GM19023 (cell line): Measurements from ENCODE around the gene ADCY2.

Experiments
- ATAC-seq: cut with Tn5 transposase; IDR thresholded peaks from one replicate; pipeline ENCODE4 v1.9.1; 2021; ENCODE audit warnings: mild to moderate bottlenecking, moderate library complexity; ENCODE audit not compliant: unreplicated experiment

The ADCY2 gene

GRCh38 chr5:7770436-7770835, 374.5 kb downstream of the ADCY2 start:
- no peak for ATAC-seq

DNA sequence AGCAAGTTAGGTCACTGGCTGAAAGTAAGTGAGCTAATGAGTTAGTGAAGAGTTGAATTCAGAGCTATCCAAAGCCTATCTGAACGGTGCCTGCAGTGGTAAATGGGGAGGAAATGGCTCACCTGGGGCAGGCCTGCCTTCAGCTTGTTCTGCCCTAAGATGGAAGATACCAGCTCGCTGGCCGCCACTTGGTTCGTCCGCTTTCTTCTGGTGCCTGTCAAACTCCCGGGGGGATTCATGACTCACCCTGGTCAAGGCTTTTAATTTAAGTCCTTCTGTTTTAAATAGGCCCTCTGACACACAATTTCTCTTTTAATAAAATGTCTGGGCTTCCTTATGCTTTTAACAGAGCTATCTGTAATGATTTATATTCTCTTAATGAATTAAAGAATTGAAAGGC, 376.2 kb downstream of the ADCY2 start:
- no peak for ATAC-seq

DNA sequence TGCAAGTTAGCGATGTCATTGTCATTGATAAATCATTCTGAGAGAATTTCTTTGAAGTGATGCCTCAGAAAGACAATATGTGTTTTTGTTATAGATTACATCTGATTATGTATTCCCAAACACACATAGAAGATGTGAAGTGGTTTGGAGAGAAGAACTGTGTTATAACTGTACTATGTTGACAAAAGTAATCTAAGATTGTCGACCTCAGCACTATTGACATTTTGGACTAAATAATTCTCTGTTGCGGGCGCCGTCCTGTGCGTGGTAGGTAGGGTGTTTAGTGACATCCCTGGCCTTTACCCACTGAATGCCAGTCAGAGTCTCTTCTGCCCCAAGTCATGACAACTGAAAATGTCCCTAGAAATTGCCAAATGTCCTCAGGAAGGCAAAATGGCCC, 377.2 kb downstream of the ADCY2 start:
- no peak for ATAC-seq

DNA sequence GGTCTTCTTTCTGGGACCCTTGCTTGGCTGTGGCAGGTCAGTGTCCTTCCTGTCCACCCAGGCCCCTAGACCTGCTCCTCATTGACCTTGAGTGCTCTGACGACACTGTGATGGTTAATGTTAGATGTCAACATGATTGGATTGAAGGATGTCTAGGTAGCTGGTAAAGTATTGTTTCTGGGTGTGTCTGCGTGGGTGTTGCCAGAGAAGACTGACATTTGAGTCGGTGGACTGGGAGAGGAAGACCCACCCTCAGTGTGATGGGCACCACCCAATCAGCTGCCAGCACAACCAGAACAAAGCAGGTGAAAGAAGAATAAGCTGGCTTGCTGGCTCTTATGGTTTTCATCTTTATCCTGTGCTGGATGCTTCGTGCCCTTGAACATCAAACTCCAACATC, 380.5 kb downstream of the ADCY2 start:
- no peak for ATAC-seq

DNA sequence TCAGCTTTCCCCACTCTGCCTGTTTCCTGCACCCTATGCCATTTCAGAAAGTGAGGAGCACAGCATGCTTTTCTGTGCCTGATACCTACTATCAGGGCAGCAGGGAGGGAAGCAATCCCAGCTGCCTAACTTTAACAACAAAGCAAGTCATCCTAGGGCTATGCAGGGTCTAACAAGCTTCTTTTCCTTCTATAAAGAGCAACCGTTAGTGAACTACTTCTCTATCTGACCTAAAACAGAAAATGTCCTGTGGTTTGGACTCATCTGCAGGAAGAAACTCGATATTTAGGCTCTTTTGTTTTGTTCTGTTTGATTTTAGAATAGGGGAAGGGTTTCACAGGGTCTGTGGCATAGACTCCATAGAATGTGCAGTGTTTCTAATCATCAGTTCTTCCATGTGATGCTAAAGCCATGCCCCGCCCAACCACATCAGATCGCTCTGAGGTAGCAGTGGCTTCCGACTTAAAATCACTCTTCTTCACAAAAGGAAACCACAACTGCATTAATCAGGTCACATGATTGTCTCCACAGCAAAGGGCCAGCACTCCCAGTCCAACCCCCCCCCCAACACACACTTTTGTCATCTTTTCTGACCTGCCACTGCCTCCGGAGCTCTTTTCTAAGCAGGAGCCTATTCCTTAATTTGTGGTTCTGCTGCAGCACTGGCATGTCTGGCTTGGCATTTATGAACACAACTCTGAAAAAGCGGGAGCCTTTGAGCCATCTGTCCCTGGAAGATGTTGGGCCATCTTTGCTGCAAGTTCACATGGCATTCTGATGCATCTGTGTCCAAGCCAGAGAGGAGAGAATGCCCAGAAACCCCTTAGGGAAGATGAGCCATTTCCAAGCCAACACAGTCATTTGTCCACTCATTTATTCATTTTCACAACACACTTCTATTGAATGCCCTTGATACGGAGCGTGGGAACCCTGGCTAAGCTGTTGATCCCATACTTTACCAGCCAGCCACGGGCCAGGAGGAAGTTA, 383.4 kb downstream of the ADCY2 start:
- no peak for ATAC-seq

GRCh38 chr5:7781899-7782298, 386.0 kb downstream of the ADCY2 start:
- no peak for ATAC-seq

DNA sequence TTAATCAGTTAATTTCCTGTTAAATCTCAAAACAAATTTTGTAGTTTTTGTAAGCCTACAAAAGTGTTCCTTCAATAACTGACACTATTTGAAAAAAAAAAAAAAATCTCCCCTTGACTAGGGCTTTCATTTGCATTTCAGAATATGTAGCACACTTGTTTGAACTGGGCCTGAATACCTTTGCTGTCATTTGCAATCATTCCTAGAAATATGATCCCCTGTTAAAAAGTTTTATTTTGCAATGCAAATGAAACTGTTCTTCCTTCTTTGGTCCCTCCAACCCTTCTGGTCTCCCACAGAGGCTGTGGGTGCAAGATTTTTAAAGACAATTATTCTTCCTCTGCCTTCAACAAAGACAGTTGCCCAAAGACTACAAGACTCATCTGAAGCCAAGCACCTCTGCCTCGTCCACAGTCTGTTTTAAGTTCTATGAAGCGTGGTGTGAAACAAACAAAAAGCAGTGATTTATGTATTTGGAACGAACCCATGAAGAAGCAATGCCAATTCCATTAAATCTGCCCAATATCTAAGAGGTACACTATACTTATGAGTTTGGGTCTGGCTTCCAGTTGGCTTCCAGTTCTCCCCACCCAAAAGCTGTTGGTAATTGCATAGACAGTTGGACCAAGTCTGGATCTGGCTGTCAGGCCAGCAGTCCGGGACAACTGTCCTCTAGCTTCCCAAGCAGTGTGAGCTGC, 388.9 kb downstream of the ADCY2 start:
- ATAC-seq = no peak

GRCh38 chr5:7787770-7788169, 391.8 kb downstream of the ADCY2 start:
- ATAC-seq = no peak

- no peak for ATAC-seq
These were observed 393.6 kb downstream of the ADCY2 start for GRCh38 chr5:7789567-7789966.

DNA sequence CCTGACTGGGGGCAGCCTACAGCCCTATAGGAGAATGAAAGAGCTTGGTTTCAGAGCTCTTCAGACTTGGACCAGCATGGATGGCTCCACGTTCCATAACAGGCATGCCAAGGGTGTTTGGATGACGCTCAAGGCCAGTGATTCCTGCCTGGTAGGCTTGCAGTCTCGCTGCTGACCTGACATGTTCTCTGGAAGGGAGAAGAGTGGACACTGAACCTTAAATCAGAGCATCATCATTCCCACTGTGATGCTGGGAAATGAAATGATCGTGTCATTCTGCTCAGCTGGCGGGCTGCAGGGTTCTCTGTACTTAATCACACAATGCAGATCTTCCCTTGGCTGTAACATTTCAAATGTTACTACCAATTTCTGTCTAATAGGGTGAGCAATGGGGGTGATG, 398.0 kb downstream of the ADCY2 start:
- ATAC-seq = peak; percentile 12

DNA sequence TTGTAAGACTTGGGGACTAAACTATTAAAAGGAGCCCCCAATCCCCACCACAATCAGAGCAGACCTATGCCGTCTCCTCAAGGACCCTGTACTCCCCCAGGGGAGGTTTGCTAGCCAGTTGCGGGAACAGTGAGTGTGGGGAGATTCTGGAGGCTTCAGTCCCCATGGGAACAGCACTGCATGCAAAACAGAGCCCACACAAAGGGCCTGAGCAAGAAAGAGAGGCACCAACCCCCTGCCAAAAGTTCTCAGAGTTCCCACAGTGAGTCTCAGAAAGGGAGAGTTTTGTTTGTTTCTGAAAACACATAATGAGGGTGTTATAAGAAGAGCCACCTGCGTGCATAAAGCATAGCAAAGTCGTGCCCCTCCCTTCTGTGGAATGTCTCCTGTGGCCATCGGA, 398.4 kb downstream of the ADCY2 start:
- peak; percentile 86 for ATAC-seq

- ATAC-seq = peak; percentile 47
These were observed 398.9 kb downstream of the ADCY2 start for GRCh38 chr5:7794823-7795222.

DNA sequence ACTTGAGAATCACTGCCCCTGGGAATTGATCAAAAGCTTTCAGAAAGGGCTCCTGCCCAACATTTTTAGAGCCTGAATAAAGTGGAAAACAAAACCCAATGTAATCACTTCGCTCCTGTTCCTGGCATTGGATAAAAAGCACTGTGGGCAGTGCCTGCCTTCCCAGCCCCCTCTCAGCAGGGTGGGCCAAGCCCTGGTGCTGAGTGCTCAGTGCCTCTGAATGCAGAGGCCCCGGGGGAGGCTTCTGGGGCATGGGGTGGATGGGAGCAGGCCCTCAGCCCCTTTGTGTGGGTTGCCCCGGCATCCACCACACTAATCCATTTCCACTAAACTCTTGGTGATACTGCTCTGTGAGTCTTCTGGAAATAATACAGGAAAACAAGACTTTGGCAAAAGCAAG, 399.4 kb downstream of the ADCY2 start:
- ATAC-seq = no peak

DNA sequence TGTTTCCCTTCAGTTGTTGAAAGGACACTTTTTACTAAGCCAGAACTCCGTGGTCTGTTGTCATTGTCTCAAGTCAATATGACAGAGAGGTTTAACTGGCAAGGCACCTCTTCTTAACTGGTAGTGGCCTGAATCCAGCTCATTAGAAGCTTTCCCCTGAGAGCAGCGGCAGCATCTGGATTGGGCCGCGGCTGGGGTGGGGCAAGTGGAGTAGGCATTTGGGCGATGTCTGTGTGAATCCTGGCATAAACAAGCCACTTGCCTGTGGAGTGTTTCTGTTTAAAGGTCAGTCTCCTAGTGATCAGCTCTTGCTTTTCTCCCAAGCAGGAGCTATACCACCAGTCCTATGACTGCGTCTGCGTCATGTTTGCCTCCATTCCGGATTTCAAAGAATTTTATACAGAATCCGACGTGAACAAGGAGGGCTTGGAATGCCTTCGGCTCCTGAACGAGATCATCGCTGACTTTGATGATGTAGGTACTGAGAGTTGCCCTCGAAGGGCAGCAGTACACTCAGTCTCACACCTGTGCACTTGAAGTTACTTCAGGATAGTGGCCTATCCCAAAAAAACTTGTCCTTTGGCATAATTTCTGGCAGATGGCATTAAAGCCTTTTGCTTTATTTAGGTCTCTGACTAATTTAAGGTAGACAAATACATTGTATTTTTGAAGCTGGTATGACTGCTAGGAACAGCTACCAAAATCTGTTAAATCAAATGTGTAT, 406.1 kb downstream of the ADCY2 start:
- ATAC-seq = no peak

DNA sequence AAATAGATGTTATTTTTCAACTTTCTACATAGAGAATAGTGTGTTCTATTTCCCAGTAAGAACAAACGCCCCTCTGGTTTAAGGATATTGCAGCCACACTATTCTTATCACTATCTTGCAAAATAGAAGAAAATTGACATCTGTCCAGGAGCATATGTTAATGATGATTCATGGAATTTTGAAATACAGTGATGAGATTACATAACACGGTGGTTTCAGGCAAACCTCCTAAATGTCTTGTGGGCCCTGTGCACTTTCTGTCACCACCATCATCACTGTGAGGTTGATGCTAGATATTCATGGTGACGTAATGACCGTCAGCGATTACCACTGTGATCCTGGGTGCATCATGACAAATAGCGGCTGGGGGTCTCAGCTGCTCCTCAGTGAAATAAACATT, 406.9 kb downstream of the ADCY2 start:
- ATAC-seq = no peak

GRCh38 chr5:7803937-7804336, 408.0 kb downstream of the ADCY2 start:
- no peak for ATAC-seq

GRCh38 chr5:7805379-7805778, 409.4 kb downstream of the ADCY2 start:
- ATAC-seq = no peak

GRCh38 chr5:7808998-7809397, 413.1 kb downstream of the ADCY2 start:
- no peak for ATAC-seq

- ATAC-seq = no peak
These were observed 415.8 kb downstream of the ADCY2 start for GRCh38 chr5:7811715-7812114.

DNA sequence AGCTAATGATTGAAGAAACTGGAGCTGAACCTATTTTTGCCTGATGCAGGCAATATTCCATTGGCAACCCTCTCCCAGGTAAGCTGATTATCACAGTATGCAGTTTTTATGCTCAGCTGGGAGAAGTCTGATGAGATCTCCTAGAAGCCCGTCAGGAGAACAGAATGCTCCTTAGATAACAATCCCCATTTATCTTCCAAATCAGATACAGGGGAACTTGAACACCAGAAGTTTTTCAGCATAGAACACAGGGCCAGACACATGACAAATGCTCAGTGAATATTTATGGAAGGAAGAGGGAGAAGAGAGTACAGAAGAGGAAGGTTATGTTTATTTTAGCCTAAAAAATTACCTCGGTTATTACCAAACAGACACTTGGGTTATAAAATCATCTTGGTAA, 417.1 kb downstream of the ADCY2 start:
- no peak for ATAC-seq

GRCh38 chr5:7813576-7813975, 417.6 kb downstream of the ADCY2 start:
- no peak for ATAC-seq
